ENCODE data around the gene NUP205.

The NUP205 gene

GRCh38 chr7:135557455-135558336 lies at the start of gene NUP205 (continued):
- no peak for TF ChIP-seq ZNF521 (tag by site-specific recombination; IDR thresholded peaks at IDR 0.05)
- TF ChIP-seq ZNF76 (tag by site-specific recombination; IDR thresholded peaks at IDR 0.05; ENCODE audit: borderline replicate concordance, low read depth), result peak; percentile 95
- 0 out of 2 replicates have a peak, but pooled peaks have one; percentile 10 for TF ChIP-seq ZEB2 (tag by site-specific recombination; IDR thresholded peaks at IDR 0.05)
- TF ChIP-seq ZBTB6 (tag by site-specific recombination; IDR thresholded peaks at IDR 0.05), result peak; percentile 74
- peak; percentile 90 for TF ChIP-seq ZBTB17 (tag by site-specific recombination; IDR thresholded peaks at IDR 0.05)
- no peak for TF ChIP-seq RBAK (tag by site-specific recombination; IDR thresholded peaks at IDR 0.05)
- peak; percentile 25; the same call in 1 of the 2 replicates for TF ChIP-seq PATZ1 (tag by site-specific recombination; IDR thresholded peaks at IDR 0.05)
- peak; percentile 100 for TF ChIP-seq ZNF335 (tag by site-specific recombination; conservative IDR thresholded peaks at IDR 0.05)
- TF ChIP-seq ZNF843 (tag by site-specific recombination; IDR thresholded peaks at IDR 0.05), result peak; percentile 26; the same call in 1 of the 2 replicates
- peak; percentile 70 for TF ChIP-seq ZBTB20 (tag by site-specific recombination; IDR thresholded peaks at IDR 0.05)
- peak; percentile 65; the same call in 1 of the 2 replicates for TF ChIP-seq TRIM28 (IDR thresholded peaks at IDR 0.05; ENCODE audit: borderline replicate concordance, low read length)
- peak; percentile 32 for TF ChIP-seq ZBTB26 (tag by site-specific recombination; optimal IDR thresholded peaks at IDR 0.05)
- no peak; the same call in 1 of the 2 replicates for TF ChIP-seq ZSCAN4 (tag by site-specific recombination; IDR thresholded peaks at IDR 0.05)
- no peak for TF ChIP-seq ZNF221 (tag by site-specific recombination; IDR thresholded peaks at IDR 0.05; ENCODE audit: borderline replicate concordance)
- peak; percentile 41 for TF ChIP-seq ZBTB10 (tag by site-specific recombination; IDR thresholded peaks at IDR 0.05)
- TF ChIP-seq ZNF501 (tag by site-specific recombination; IDR thresholded peaks at IDR 0.05), result peak; percentile 95
- peak; percentile 81; the same call in 1 of the 2 replicates for TF ChIP-seq PBX3 (CRISPR knock-in tag; IDR thresholded peaks at IDR 0.05)
- TF ChIP-seq PRDM10 (tag by site-specific recombination; IDR thresholded peaks at IDR 0.05), result peak; percentile 50; the same call in 1 of the 2 replicates
- TF ChIP-seq SP7 (tag by site-specific recombination; IDR thresholded peaks at IDR 0.05), result peak; percentile 72
- peak; percentile 60; the same call in 1 of the 2 replicates for TF ChIP-seq KLF8 (tag by site-specific recombination; IDR thresholded peaks at IDR 0.05)
- peak; percentile 67 for TF ChIP-seq ZNF692 (tag by site-specific recombination; IDR thresholded peaks at IDR 0.05)
- peak; percentile 80 for TF ChIP-seq ZNF2 (tag by site-specific recombination; IDR thresholded peaks at IDR 0.05)
- no peak for TF ChIP-seq ZNF416 (tag by site-specific recombination; IDR thresholded peaks at IDR 0.05)

Measured in HEK293 (cell line).